Activated CD4-positive, alpha-beta memory T cell treated with anti-CD3 and anti-CD28 coated beads, Interleukin-2, amount 10 ng/mL, durations not matched to agents 7 days and 5 days (primary cell): ENCODE data around the gene FGF8. TPM values are rescaled to one million over a fixed set of nuclear protein-coding genes. Genes with fewer than 3 reads are reported as not detected.

Experiments used
- CTCF ChIA-PET: fragments of 350-600 bp; sonication (Branson Sonifier 250); formaldehyde crosslinking; loops from one replicate; lab custom pipeline; 2021; ENCODE audit warnings: antibody characterized with exemption, inconsistent platforms; lab: Charles Lee
- POLR2A ChIA-PET: fragments of 350-600 bp; sonication (Branson Sonifier 250); formaldehyde crosslinking; loops from one replicate; lab custom pipeline; 2021; ENCODE audit warnings: antibody characterized with exemption; lab: Charles Lee
- DNase-seq: peaks from one replicate; pipeline ENCODE4 v3.0.0-alpha.2; 2020
- H3K27ac Mint-ChIP-seq: one replicate; pipeline ENCODE4 v1.8.0; 2021; ENCODE audit warnings: mild to moderate bottlenecking, mixed read lengths
- H3K27me3 Mint-ChIP-seq: one replicate; pipeline ENCODE4 v1.8.0; 2021; ENCODE audit warnings: mixed read lengths
- H3K36me3 Mint-ChIP-seq: one replicate; pipeline ENCODE4 v1.8.0; 2021; ENCODE audit warnings: low read depth, mixed read lengths
- H3K4me1 Mint-ChIP-seq: one replicate; pipeline ENCODE4 v1.8.0; 2021; ENCODE audit warnings: mixed read lengths
- H3K4me3 Mint-ChIP-seq: one replicate; pipeline ENCODE4 v1.8.0; 2021; ENCODE audit warnings: mild to moderate bottlenecking, mixed read lengths
- H3K9me3 Mint-ChIP-seq: one replicate; pipeline ENCODE4 v1.8.0; 2021; ENCODE audit warnings: mixed read lengths
- total RNA-seq, 2 experiments: library from RNA; stranded (reverse); gene quantifications; one replicate each; pipeline ENCODE4 v1.2.3, GENCODE V29; 2021

The FGF8 gene
- not detected for total RNA-seq

DNA sequence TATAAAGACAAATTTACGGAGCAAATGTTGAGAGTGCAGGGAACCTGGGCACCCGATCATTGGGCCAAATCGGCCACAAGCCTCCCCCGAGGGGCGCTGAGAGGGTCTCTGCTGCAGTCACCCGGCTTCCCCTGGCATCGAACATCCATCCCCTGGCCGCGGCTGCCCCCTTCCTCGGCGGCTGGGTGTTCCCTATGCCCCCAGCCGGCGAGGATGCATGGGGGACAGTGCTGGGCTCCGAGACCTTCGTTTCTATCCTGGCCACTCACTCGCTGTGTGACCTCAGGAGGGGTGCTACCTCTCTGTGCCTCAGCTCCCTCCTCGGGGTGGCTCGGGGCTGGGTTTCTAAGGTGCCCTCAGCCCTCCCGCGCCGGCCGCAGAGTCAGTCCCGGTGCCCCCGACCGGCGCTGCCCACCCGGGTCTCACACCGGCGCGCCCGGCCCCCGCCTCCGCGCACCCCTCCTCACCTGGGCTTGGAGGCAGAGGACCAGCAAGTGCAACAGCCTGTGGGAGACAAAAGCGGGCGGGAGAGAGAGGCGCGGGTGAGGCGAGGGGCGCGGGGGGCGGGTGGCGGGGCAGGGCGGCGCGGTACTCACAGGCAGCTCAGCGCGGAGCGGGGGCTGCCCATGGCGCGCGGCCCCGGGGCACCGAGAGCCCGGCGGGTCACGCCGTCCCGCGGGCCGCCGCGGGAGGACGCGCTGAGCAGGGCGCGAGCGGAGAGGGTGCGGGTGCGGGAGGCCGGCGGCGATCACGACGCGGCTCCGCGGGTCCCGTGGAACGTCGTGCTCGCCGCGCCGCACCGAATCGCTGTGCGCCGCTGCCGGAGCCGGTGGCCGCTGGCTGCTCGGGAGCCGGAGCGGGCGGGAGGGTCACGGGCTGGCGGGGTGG is at the start of gene FGF8:
TSS of gene FGF8 (minus strand) at position 842 of the 888 bp plus-strand sequence. CDS start at position 628, 214 bp downstream.
- Mint-ChIP-seq H3K27me3 (peaks cover 66% of the 10 kb centered on the region), H3K4me3 (no peak within 1 kb of the TSS), H3K4me1 (peaks cover 24% of the 10 kb centered on the region), H3K36me3 (no peaks in the 10 kb centered on the region), H3K27ac (no peak within 1 kb of the TSS), H3K9me3 (no peaks in the 10 kb centered on the region)
- CTCF ChIA-PET: interaction anchor here (0.8 to 2.7 kb wide), 2 partner anchors 66 to 173 kb away, joined by 3 to 9 read pairs; no protein-coding TSS in a partner anchor
- DNase-seq: peak; percentile 11
- POLR2A ChIA-PET: interaction anchor here (1.5 to 1.8 kb wide), 2 partner anchors 82 to 173 kb away, joined by 4 to 5 read pairs; no protein-coding TSS in a partner anchor

DNA sequence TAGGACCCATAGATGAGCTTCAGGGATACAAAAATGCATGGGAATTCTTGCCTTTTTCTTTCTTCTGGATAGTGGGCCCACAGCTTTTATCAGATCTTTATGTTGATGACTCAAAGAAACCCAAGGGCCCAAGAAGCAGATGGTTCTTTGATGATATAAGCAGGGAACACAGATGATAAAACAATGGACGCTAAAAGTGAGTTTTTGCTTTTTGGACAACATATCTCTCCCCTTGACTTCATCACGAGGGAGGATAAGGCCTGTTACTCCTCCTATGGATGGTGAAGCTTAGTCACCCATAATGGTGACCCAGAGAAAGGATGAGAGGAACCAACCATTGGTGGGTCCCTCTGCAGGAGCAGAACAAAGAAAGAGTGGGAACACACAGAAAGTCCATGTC is 48.8 kb upstream of the FGF8 start:
- H3K27ac Mint-ChIP-seq: no peak overlapping the region
- no peak for DNase-seq
- POLR2A ChIA-PET: no interaction called here

DNA sequence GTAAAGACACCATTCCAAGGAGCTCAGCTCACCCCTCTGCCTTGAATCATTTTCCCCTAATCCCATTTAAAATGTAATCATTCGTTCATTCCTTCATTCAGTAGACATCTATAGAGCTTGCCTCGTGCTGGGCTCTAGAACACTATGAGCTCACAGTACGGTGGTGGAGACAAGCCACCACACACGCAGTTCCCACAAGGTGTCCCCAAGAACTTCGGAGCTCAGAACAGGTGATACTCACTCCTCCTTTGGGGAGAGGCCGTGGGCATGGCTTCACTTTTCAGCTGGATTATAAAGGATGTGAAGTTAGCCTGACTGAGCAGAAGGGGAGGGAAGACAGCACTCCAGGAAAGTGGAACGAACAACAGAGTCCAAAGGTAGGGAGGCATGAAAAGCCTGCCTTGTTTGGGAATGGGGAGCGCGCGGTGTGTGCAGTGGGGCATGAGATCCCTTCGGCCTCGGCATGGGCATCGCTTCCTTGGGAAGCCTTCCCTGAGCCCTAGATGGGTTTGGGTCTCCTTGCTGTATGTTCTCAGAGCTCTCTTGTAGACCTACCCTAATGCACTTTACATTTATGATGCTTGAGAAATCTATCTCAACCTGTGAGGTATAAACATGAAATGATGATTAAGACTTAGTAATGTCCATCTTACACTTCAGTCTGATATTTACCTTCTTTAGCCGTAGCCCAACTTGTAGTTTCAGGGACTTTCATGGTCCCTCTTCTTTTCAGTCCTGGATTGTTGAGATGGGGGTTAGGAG is 43.1 kb upstream of the FGF8 start:
- ChIA-PET CTCF (interaction anchor here (0.9 to 7.3 kb wide), 9 partner anchors 9 to 254 kb away, joined by 3 to 55 read pairs (median 4); no protein-coding TSS in a partner anchor), POLR2A (interaction anchor here (0.8 to 6.8 kb wide), 26 partner anchors 10 to 613 kb away, joined by 3 to 173 read pairs (median 8); partner anchors contain the start of genes ARMH3, CUEDC2, FBXW4 and HPS6)
- Mint-ChIP-seq H3K27me3 (no peaks in the 10 kb centered on the region), H3K9me3 (no peaks in the 10 kb centered on the region), H3K36me3 (peaks cover 35% of the 10 kb centered on the region), H3K4me3 (peak overlapping the region; percentile 96), H3K4me1 (peaks cover 33% of the 10 kb centered on the region), H3K27ac (peak overlapping the region; percentile 96)
- DNase-seq: no peak

More for the DNA sequence above, 48.8 kb upstream of the FGF8 start:
- CTCF ChIA-PET: interaction anchor here (1.5 kb wide), 1 partner anchor 10 kb away, joined by 4 read pairs; no protein-coding TSS in a partner anchor
- H3K27me3 Mint-ChIP-seq: no peaks in the 10 kb centered on the region
- peaks cover 2% of the 10 kb centered on the region for H3K36me3 Mint-ChIP-seq
- H3K4me3 Mint-ChIP-seq: no peak overlapping the region
- no peaks in the 10 kb centered on the region for H3K9me3 Mint-ChIP-seq
- peaks cover 14% of the 10 kb centered on the region for H3K4me1 Mint-ChIP-seq

DNA sequence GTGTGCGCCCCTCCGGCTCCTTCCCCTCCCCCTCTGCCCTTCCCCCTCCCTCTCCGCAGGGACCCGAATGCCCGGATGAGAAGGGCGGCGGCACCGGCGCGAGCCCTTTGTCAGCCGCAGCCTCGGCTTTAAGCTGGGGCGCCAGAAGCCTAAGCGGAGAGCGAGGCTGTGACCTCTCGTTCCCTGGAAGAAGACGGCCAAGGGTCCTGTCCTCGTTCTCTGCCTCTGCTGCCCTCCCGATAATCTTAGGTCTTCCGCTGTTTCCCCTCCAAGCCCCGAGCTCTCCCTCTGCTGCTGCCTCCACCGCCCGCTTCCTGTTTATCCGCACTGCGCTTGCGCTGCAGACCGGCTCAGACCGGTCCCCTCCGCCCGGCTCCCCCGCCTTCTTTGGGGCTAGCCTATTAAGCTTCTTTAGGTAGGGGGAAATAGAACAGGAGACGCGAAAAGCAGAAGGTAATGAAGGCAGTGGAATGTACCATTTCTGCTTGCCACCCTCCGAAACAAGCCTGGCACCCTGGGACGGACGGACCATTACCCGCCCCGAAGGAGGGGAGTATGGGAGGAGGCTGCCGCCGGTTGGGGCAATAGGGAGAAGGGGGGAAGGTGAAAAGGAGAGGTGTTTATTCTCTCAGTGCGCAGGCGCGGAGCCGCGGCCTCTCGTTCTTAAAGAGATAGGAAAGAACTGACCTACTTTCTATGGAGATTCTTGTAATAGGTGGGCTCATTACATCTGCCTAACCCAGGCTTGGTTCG is 42.4 kb upstream of the FGF8 start, which contains the start of gene OGA:
TSS of gene OGA (minus strand) at position 326 of the 753 bp plus-strand sequence. CDS start 422 bp downstream, outside the sequence.
- Mint-ChIP-seq H3K4me3 (peak within 1 kb of the TSS; percentile 96), H3K4me1 (peaks cover 41% of the 10 kb centered on the region), H3K36me3 (peaks cover 40% of the 10 kb centered on the region), H3K9me3 (no peaks in the 10 kb centered on the region), H3K27me3 (no peaks in the 10 kb centered on the region), H3K27ac (peak within 1 kb of the TSS; percentile 96)
- POLR2A ChIA-PET: interaction anchor here (0.6 to 6.8 kb wide), 33 partner anchors 9 to 1322 kb away, joined by 3 to 173 read pairs (median 6); partner anchors contain the start of genes ARMH3, CUEDC2, FBXW4 and HPS6
- CTCF ChIA-PET: interaction anchor here (0.9 to 7.3 kb wide), 12 partner anchors 10 to 255 kb away, joined by 3 to 55 read pairs (median 4); no protein-coding TSS in a partner anchor
- peak; percentile 99 for DNase-seq

- DNase-seq: no peak
- Mint-ChIP-seq H3K27ac (peak overlapping the region; percentile 96), H3K4me1 (peaks cover 48% of the 10 kb centered on the region), H3K27me3 (no peaks in the 10 kb centered on the region), H3K9me3 (no peaks in the 10 kb centered on the region), H3K36me3 (peaks cover 44% of the 10 kb centered on the region), H3K4me3 (peak overlapping the region; percentile 96)
- ChIA-PET CTCF (interaction anchor here (0.9 to 7.3 kb wide), 9 partner anchors 10 to 255 kb away, joined by 3 to 55 read pairs (median 4); no protein-coding TSS in a partner anchor), POLR2A (interaction anchor here (0.6 to 6.8 kb wide), 29 partner anchors 8 to 1321 kb away, joined by 3 to 173 read pairs (median 7); partner anchors contain the start of genes ARMH3, CUEDC2, FBXW4 and HPS6)
These were observed 41.6 kb upstream of the FGF8 start for GRCh38 chr10:101817337-101818118.

GRCh38 chr10:101816913-101817336 is 41.0 kb upstream of the FGF8 start:
- Mint-ChIP-seq H3K27ac (peak overlapping the region; percentile 96), H3K27me3 (no peaks in the 10 kb centered on the region), H3K36me3 (peaks cover 49% of the 10 kb centered on the region), H3K9me3 (no peaks in the 10 kb centered on the region), H3K4me1 (peaks cover 51% of the 10 kb centered on the region), H3K4me3 (peak overlapping the region; percentile 96)
- DNase-seq: no peak
- ChIA-PET POLR2A (interaction anchor here (4.0 to 6.8 kb wide), 6 partner anchors 11 to 297 kb away, joined by 21 to 173 read pairs (median 40); partner anchors contain the start of gene NPM3), CTCF (interaction anchor here (2.1 to 7.3 kb wide), 3 partner anchors 19 to 36 kb away, joined by 7 to 55 read pairs (median 15); no protein-coding TSS in a partner anchor)

DNA sequence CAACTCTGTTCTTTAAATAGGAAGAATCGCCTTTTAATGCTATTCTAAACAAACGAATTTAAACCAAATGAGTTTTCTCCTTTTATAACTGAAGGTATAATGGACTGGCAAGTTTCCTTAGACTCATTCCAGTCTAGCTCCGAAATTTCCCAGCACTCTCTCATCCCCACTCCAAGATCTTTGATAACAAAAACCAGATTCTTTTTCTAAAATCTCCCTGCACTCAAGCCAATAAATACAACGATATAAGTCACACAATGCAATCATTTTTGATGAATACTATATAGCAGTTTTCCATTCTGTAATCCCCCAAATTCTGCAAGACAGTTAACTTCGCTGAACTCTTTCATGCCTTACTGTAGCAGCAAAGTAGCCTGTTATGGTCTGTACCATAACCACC is 40.5 kb upstream of the FGF8 start:
- ChIA-PET POLR2A (interaction anchor here (0.9 to 6.8 kb wide), 7 partner anchors 11 to 298 kb away, joined by 3 to 173 read pairs (median 31); partner anchors contain the start of gene NPM3), CTCF (interaction anchor here (2.1 to 3.1 kb wide), 3 partner anchors 19 to 35 kb away, joined by 7 to 15 read pairs (median 14); no protein-coding TSS in a partner anchor)
- peak overlapping the region; percentile 96 for H3K27ac Mint-ChIP-seq
- H3K27me3 Mint-ChIP-seq: no peaks in the 10 kb centered on the region
- no peaks in the 10 kb centered on the region for H3K9me3 Mint-ChIP-seq
- peak overlapping the region; percentile 96 for H3K4me3 Mint-ChIP-seq
- peaks cover 54% of the 10 kb centered on the region for H3K36me3 Mint-ChIP-seq
- DNase-seq: no peak
- H3K4me1 Mint-ChIP-seq: peaks cover 50% of the 10 kb centered on the region

DNA sequence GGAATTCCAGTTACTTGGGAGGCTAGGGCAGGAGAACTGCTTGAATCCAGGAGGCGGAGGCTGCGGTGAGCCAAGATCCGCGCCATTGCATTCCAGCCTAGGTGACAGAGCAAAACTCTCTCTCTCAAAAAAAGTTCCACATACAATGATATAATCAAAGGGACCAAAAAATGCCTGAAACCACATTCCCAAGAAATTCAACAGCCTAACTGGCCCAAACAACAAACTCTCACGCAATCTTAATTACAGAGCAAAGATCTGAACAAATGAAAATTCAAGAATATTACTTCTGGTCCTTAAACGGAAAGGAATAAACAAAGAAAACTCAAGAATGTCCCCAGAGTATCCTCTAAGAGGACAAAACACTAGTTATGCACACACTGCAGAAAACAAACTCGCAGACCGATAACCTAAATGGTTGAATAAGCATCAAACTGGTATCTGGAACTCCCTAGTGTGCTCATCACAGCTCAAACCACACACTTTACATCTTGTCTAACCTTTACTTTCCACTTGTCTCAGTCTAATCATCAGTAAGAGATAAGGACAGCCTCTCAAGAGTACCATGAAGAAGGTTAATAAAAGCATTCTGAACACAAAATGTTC is 38.7 kb upstream of the FGF8 start:
- Mint-ChIP-seq H3K9me3 (no peaks in the 10 kb centered on the region), H3K4me3 (peak overlapping the region; percentile 96), H3K36me3 (peaks cover 66% of the 10 kb centered on the region), H3K4me1 (peaks cover 46% of the 10 kb centered on the region), H3K27ac (peak overlapping the region; percentile 82), H3K27me3 (no peaks in the 10 kb centered on the region)
- CTCF ChIA-PET: interaction anchor here (1.8 to 2.2 kb wide), 2 partner anchors 26 to 34 kb away, joined by 8 to 14 read pairs; no protein-coding TSS in a partner anchor
- POLR2A ChIA-PET: interaction anchor here (1.2 to 6.8 kb wide), 4 partner anchors 9 to 34 kb away, joined by 3 to 173 read pairs (median 13); no protein-coding TSS in a partner anchor
- no peak for DNase-seq

GRCh38 chr10:101812606-101813005 is 36.7 kb upstream of the FGF8 start:
- peaks cover 71% of the 10 kb centered on the region for H3K36me3 Mint-ChIP-seq
- CTCF ChIA-PET: interaction anchor here (1.1 to 1.8 kb wide), 4 partner anchors 23 to 32 kb away, joined by 3 to 8 read pairs (median 5); partner anchors contain the start of gene NPM3
- no peak overlapping the region for H3K27ac Mint-ChIP-seq
- no peak for DNase-seq
- peaks cover 36% of the 10 kb centered on the region for H3K4me1 Mint-ChIP-seq
- H3K27me3 Mint-ChIP-seq: no peaks in the 10 kb centered on the region
- POLR2A ChIA-PET: interaction anchor here (1.0 to 1.6 kb wide), 2 partner anchors 12 to 29 kb away, joined by 3 to 4 read pairs; partner anchors contain the start of gene NPM3
- no peak overlapping the region for H3K4me3 Mint-ChIP-seq
- no peaks in the 10 kb centered on the region for H3K9me3 Mint-ChIP-seq

DNA sequence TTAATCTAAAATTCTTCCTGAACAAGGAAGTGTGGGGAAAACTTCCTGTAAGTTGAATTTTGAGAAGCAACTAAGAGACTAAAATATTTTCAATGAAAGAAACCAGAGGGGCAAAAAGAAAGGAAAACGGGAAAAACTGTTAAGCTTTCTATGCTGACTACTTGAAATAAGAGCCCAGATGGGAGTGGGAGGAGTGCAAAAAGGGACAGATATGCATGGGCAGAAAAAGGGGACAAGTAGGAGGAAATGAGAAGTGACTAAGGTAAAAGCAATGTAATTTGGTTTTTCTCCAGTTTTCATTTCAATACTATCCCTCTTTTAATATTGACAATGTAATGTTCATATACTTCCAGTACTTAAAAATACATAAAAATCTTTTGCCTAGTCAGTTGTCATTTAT is 31.2 kb upstream of the FGF8 start:
- H3K27ac Mint-ChIP-seq: no peak overlapping the region
- H3K4me1 Mint-ChIP-seq: peaks cover 9% of the 10 kb centered on the region
- ChIA-PET CTCF (no interaction called here), POLR2A (interaction anchor here (3.5 kb wide), 1 partner anchor 9 kb away, joined by 21 read pairs; the partner anchor contains the start of gene OGA)
- H3K4me3 Mint-ChIP-seq: no peak overlapping the region
- no peak for DNase-seq
- H3K36me3 Mint-ChIP-seq: peaks cover 56% of the 10 kb centered on the region
- H3K9me3 Mint-ChIP-seq: no peaks in the 10 kb centered on the region
- no peaks in the 10 kb centered on the region for H3K27me3 Mint-ChIP-seq
